HCT116 (cell line): ENCODE measurements around the gene BEST4. TPM values are rescaled to one million over a fixed set of nuclear protein-coding genes. Genes with fewer than 3 reads are reported as not detected.

Source experiments
- ATAC-seq: fragments of 200-7000 bp; cut with Tn5 transposase; 2 replicates; pipeline ENCODE4 v1.9.1; 2020; ENCODE audit warnings: mild to moderate bottlenecking, moderate library complexity
- BruUV-seq: library from RNA; stranded (reverse); fragments of 400-500 nt; replicated peaks from 2 replicates; lab custom pipeline; 2021; lab: Mats Ljungman, UMichigan
- CTCF ChIA-PET: fragments of 300-600 bp; sonication (Branson Sonifier 250); formaldehyde crosslinking; loops from one replicate; lab custom pipeline; 2021; ENCODE audit warnings: antibody characterized with exemption; lab: Charles Lee
- POLR2A ChIA-PET: fragments of 300-600, 350-600 bp; sonication (Branson Sonifier 250); formaldehyde crosslinking; loops from one replicate; lab custom pipeline; 2021; ENCODE audit warnings: antibody characterized with exemption; lab: Charles Lee
- RAD21 ChIA-PET, 2 experiments: fragments of 300-600 bp; sonication (Branson Sonifier 250); formaldehyde crosslinking; loops; one replicate each; lab custom pipeline; 2023; ENCODE audit warnings: low total read pairs in 2 of 2; ENCODE audit not compliant: uncharacterized antibody in 2 of 2, unreplicated experiment in 2 of 2, low non-redundant PET in 1 of 2; lab: Charles Lee
- DNase-seq: peaks from one replicate; pipeline ENCODE4 v3.0.0-alpha.2; 2010; ENCODE audit warnings: low read depth, low spot score
- H2AFZ ChIP-seq: fragments of 200-600 bp; shearing (Covaris generic), sonication (generic); 2 replicates; pipeline ENCODE4 v1.6.1; 2017; ENCODE audit warnings: low read depth, mixed run types, mixed read lengths, antibody characterized with exemption, low read length; ENCODE audit not compliant: poor library complexity, severe bottlenecking
- H3K27ac ChIP-seq: 2 replicates; pipeline ENCODE4 v1.5.1; 2012; ENCODE audit warnings: low read depth, low read length
- H3K27me3 ChIP-seq: fragments of 200-600 bp; sonication (generic); 2 replicates; pipeline ENCODE4 v1.6.1; 2016; ENCODE audit warnings: mixed run types, low read length, mixed read lengths; ENCODE audit not compliant: insufficient read depth
- H3K36me3 ChIP-seq, 2 experiments: fragments of 200-500 bp in 1 of 2; fragments of 200-600 bp in 1 of 2; sonication (Bioruptor generic) in 1 of 2; sonication (generic) in 1 of 2; 2 replicates each; pipeline versions ENCODE4 v1.5.1 to v1.6.1; 2014 to 2016; ENCODE audit warnings: low read length in 2 of 2, inconsistent platforms in 1 of 2, mixed read lengths in 1 of 2, mixed run types in 1 of 2; ENCODE audit not compliant: insufficient read depth in 2 of 2, control insufficient read depth in 1 of 2
- H3K4me1 ChIP-seq, 2 experiments: fragments of 200-600 bp in 1 of 2; sonication (generic) in 1 of 2; 2 replicates each; pipeline versions ENCODE4 v1.5.1 to v1.6.1; 2012 to 2017; ENCODE audit warnings: low read length in 2 of 2, inconsistent platforms in 1 of 2, mild to moderate bottlenecking in 1 of 2, mixed read lengths in 1 of 2, mixed run types in 1 of 2, moderate library complexity in 1 of 2; ENCODE audit not compliant: insufficient read depth in 2 of 2, control insufficient read depth in 1 of 2
- H3K4me2 ChIP-seq: fragments of 200-600 bp; sonication (generic); 2 replicates; pipeline ENCODE4 v1.6.1; 2017; ENCODE audit warnings: mixed run types, low read length, mixed read lengths
- H3K4me3 ChIP-seq, 2 experiments: fragments of 200-600 bp in 1 of 2; sonication (generic) in 1 of 2; replicated peaks in 1 of 2; 2 replicates each; pipeline ENCODE4 v1.5.1; 2011 to 2016; ENCODE audit warnings: low read length in 2 of 2, control low read depth in 1 of 2, low read depth in 1 of 2, mild to moderate bottlenecking in 1 of 2, mixed read lengths in 1 of 2, mixed run types in 1 of 2
- H3K79me2 ChIP-seq: fragments of 200-600 bp; sonication (generic); 2 replicates; pipeline ENCODE4 v1.6.1; 2017; ENCODE audit warnings: mild to moderate bottlenecking, mixed run types, low read length, moderate library complexity, mixed read lengths; ENCODE audit not compliant: insufficient read depth
- H3K9ac ChIP-seq: fragments of 200-600 bp; sonication (generic); 2 replicates; pipeline ENCODE4 v1.6.1; 2016; ENCODE audit warnings: low read length, mixed read lengths
- H3K9me2 ChIP-seq: fragments of 200-600 bp; sonication (generic), shearing (Covaris generic); 2 replicates; pipeline ENCODE4 v1.6.1; 2017; ENCODE audit warnings: mixed run types, mild to moderate bottlenecking, moderate library complexity; ENCODE audit not compliant: insufficient read depth
- H3K9me3 ChIP-seq, 2 experiments: fragments of 200-500 bp in 1 of 2; fragments of 200-600 bp in 1 of 2; sonication (Bioruptor generic) in 1 of 2; sonication (generic) in 1 of 2; 2 replicates each; pipeline ENCODE4 v1.6.1; 2014 to 2017; ENCODE audit warnings: low read length in 2 of 2, mixed read lengths in 2 of 2, inconsistent platforms in 1 of 2, low read depth in 1 of 2, mild to moderate bottlenecking in 1 of 2, mixed run types in 1 of 2, moderate library complexity in 1 of 2; ENCODE audit not compliant: control insufficient read depth in 1 of 2, insufficient read depth in 1 of 2
- H4K20me1 ChIP-seq: fragments of 200-600 bp; sonication (generic), shearing (Covaris generic); 2 replicates; pipeline ENCODE4 v1.6.1; 2017; ENCODE audit warnings: mixed run types, mild to moderate bottlenecking, moderate library complexity; ENCODE audit not compliant: insufficient read depth
- ATF3 ChIP-seq: IDR thresholded peaks from 2 replicates; pipeline ENCODE4 v1.6.1; 2012
- CBX3 ChIP-seq: IDR thresholded peaks from 2 replicates; pipeline ENCODE4 v1.6.1; 2012; ENCODE audit warnings: low read depth
- CTCF ChIP-seq, 3 experiments: fragments of 200-600 bp in 1 of 3; sonication (generic) in 1 of 3; IDR thresholded peaks in 2 of 3; conservative IDR thresholded peaks in 1 of 3; 2 replicates each; pipeline ENCODE4 v1.5.1; 2012 to 2017; ENCODE audit warnings: low read depth in 2 of 3, low read length in 2 of 3, antibody characterized with exemption in 1 of 3, borderline replicate concordance in 1 of 3, control low read depth in 1 of 3, mild to moderate bottlenecking in 1 of 3, mixed read lengths in 1 of 3, mixed run types in 1 of 3, moderate library complexity in 1 of 3; ENCODE audit not compliant: insufficient read depth in 1 of 3
- ELF1 ChIP-seq: IDR thresholded peaks from 2 replicates; pipeline ENCODE4 v1.6.1; 2012; ENCODE audit warnings: low read depth, borderline replicate concordance
- JUND ChIP-seq: IDR thresholded peaks from 2 replicates; pipeline ENCODE4 v1.6.1; 2012
- POLR2A ChIP-seq: IDR thresholded peaks from 2 replicates; pipeline ENCODE4 v1.7.0; 2011; ENCODE audit warnings: borderline replicate concordance; ENCODE audit not compliant: insufficient read depth, insufficient read length; ENCODE audit errors: extremely low read depth
- RAD21 ChIP-seq: IDR thresholded peaks from 2 replicates; pipeline ENCODE4 v1.6.1; 2012; ENCODE audit warnings: low read depth, mild to moderate bottlenecking
- SIN3A ChIP-seq: IDR thresholded peaks from 2 replicates; pipeline ENCODE4 v1.6.1; 2012; ENCODE audit warnings: low read depth
- SRF ChIP-seq: IDR thresholded peaks from 2 replicates; pipeline ENCODE4 v1.6.1; 2012; ENCODE audit warnings: low read depth
- TCF7L2 ChIP-seq: IDR thresholded peaks from 2 replicates; pipeline ENCODE4 v1.7.0; 2011; ENCODE audit warnings: borderline replicate concordance, inconsistent platforms; ENCODE audit not compliant: insufficient read depth, insufficient read length; ENCODE audit errors: extremely low read depth
- ZBTB33 ChIP-seq: IDR thresholded peaks from 2 replicates; pipeline ENCODE4 v1.6.1; 2011; ENCODE audit warnings: mild to moderate bottlenecking, low read length, moderate library complexity; ENCODE audit not compliant: insufficient replicate concordance; ENCODE audit errors: extremely low read depth
- ZNF274 ChIP-seq: fragments of 200-500 bp; sonication (Bioruptor generic); IDR thresholded peaks from 2 replicates; pipeline ENCODE4 v1.6.1; 2014; ENCODE audit warnings: mild to moderate bottlenecking, low read depth, low read length, inconsistent platforms
- intact Hi-C: fragments of 100-400 bp; cut with micrococcal nuclease; formaldehyde crosslinking; loops from 2 replicates; pipeline ENCODE4 v1.10.0; 2022
- total RNA-seq: library from RNA; stranded (reverse); gene quantifications from one replicate; pipeline ENCODE4 v1.2.1, GENCODE V29; 2021; ENCODE audit not compliant: unreplicated experiment

The BEST4 gene
- total RNA-seq, 1 experiment from 2014 or later, result 0.52 TPM

GRCh38 chr1:44786841-44787426 lies 1.0 kb downstream of the BEST4 start:
- Histone ChIP-seq H3K9me2 (no peaks in the 10 kb centered on the region), H2AFZ (no peak overlapping the region), H3K4me2 (peak overlapping the region; percentile 81), H4K20me1 (no peaks in the 10 kb centered on the region), H3K4me1 (peaks cover 6 to 24% of the 10 kb centered on the region in 2 experiments), H3K27me3 (no peaks in the 10 kb centered on the region), H3K9me3 (no peaks in the 10 kb centered on the region), H3K27ac (peak overlapping the region; percentile 52; the same call in 1 of the 2 replicates), H3K36me3 (no peaks in the 10 kb centered on the region), H3K4me3 (no peak overlapping the region; a peak in 1 of 4 replicates), H3K9ac (peak overlapping the region; percentile 63), H3K79me2 (no peaks in the 10 kb centered on the region)
- ChIA-PET POLR2A (interaction anchor here (0.7 to 3.7 kb wide), 5 partner anchors 11 to 68 kb away, joined by 3 to 16 read pairs (median 7); partner anchors contain the start of genes RNU5D-1 and RPS8), RAD21 (no interaction called here), CTCF (interaction anchor here (1.5 kb wide), 1 partner anchor 10 kb away, joined by 5 read pairs; no protein-coding TSS in a partner anchor)
- no TSS peak for BruUV-seq
- TF ChIP-seq POLR2A, result no peak
- TF ChIP-seq RAD21, result no peak
- TF ChIP-seq ELF1, result no peak
- TF ChIP-seq ZNF274, result no peak
- TF ChIP-seq SRF, result no peak
- ATAC-seq (no peak), DNase-seq (no peak)
- intact Hi-C loops, result loop anchor here (5.0 kb wide), 1 partner anchor 785 kb away; no protein-coding TSS in a partner anchor

- H3K9me2 ChIP-seq, result no peaks in the 10 kb centered on the region
- intact Hi-C loops, result loop anchor here (5.0 kb wide), 1 partner anchor 786 kb away; no protein-coding TSS in a partner anchor
- RAD21 ChIA-PET, result no interaction called here
- H3K27me3 ChIP-seq, result no peaks in the 10 kb centered on the region
- H4K20me1 ChIP-seq, result no peaks in the 10 kb centered on the region
- H3K36me3 ChIP-seq, result peaks cover 0 to 4% of the 10 kb centered on the region in 2 experiments; a peak in 1 of 4 replicates
- H3K27ac ChIP-seq, result peak overlapping the region; percentile 52
- peak overlapping the region; percentile 35 to 51 for H3K4me3 ChIP-seq
- DNase-seq (peak; percentile 45), ATAC-seq (peak; percentile 80)
- no peaks in the 10 kb centered on the region for H3K9me3 ChIP-seq
- H2AFZ ChIP-seq, result peak overlapping the region; percentile 75
- H3K4me2 ChIP-seq, result peak overlapping the region; percentile 81
- no peaks in the 10 kb centered on the region for H3K79me2 ChIP-seq
- BruUV-seq, result no TSS peak
- peaks cover 6 to 24% of the 10 kb centered on the region in 2 experiments for H3K4me1 ChIP-seq
- peak overlapping the region; percentile 63 for H3K9ac ChIP-seq
- POLR2A ChIA-PET, result interaction anchor here (0.7 to 3.7 kb wide), 7 partner anchors 11 to 67 kb away, joined by 3 to 16 read pairs (median 5); partner anchors contain the start of genes PLK3, RNU5D-1 and RPS8
- CTCF ChIA-PET, result interaction anchor here (0.8 to 1.5 kb wide), 3 partner anchors 8 to 22 kb away, joined by 3 to 5 read pairs (median 3); partner anchors contain the start of gene BTBD19
- TF ChIP-seq CTCF (IDR thresholded peaks at IDR 0.05 in 2 of 3, conservative IDR thresholded peaks at IDR 0.05 in 1 of 3; ENCODE audit: borderline replicate concordance in 1 of 3, insufficient read depth in 1 of 3, low read depth in 2 of 3, low read length in 2 of 3), result peak; percentile 80 to 99 (median 99)
- peak; percentile 5 for TF ChIP-seq ZBTB33
- TF ChIP-seq JUND, result no peak
- TF ChIP-seq SIN3A, result no peak
- TF ChIP-seq CBX3, result no peak
- no peak for TF ChIP-seq TCF7L2
- TF ChIP-seq ATF3, result no peak
These were observed 1.7 kb downstream of the BEST4 start for GRCh38 chr1:44786138-44786840.
